GM04504 (cell line): ENCODE data around the gene PRKCE.

ENCODE experiments used
- DNase-seq: peaks from one replicate; pipeline ENCODE4 v3.0.0-alpha.2; 2012; ENCODE audit warnings: low read depth

PRKCE gene

GRCh38 chr2:46118656-46119371 is 467.3 kb downstream of the PRKCE start:
- no peak for DNase-seq

- DNase-seq, result peak; percentile 56
These were observed 468.0 kb downstream of the PRKCE start for GRCh38 chr2:46119453-46119852.

- no peak for DNase-seq
These were observed 469.5 kb downstream of the PRKCE start for GRCh38 chr2:46120792-46121555.

- no peak for DNase-seq
These were observed 471.0 kb downstream of the PRKCE start for GRCh38 chr2:46122318-46122976.

- DNase-seq, result no peak
These were observed 471.5 kb downstream of the PRKCE start for GRCh38 chr2:46123013-46123412.

GRCh38 chr2:46125798-46126197 is 474.3 kb downstream of the PRKCE start:
- DNase-seq, result no peak

GRCh38 chr2:46126571-46126970 is 475.1 kb downstream of the PRKCE start:
- DNase-seq, result no peak

GRCh38 chr2:46127176-46127575 is 475.7 kb downstream of the PRKCE start:
- no peak for DNase-seq

- DNase-seq, result no peak
These were observed 479.0 kb downstream of the PRKCE start for GRCh38 chr2:46130511-46130910.

GRCh38 chr2:46132996-46133395 is 481.5 kb downstream of the PRKCE start:
- no peak for DNase-seq

GRCh38 chr2:46134531-46135227 is 483.2 kb downstream of the PRKCE start:
- no peak for DNase-seq

- DNase-seq, result no peak
These were observed 483.9 kb downstream of the PRKCE start for GRCh38 chr2:46135228-46135855.

GRCh38 chr2:46135958-46136357 is 484.5 kb downstream of the PRKCE start:
- no peak for DNase-seq

GRCh38 chr2:46136481-46136880 is 485.0 kb downstream of the PRKCE start:
- no peak for DNase-seq

- no peak for DNase-seq
These were observed 485.5 kb downstream of the PRKCE start for GRCh38 chr2:46136953-46137352.

GRCh38 chr2:46142546-46143428 is 491.3 kb downstream of the PRKCE start:
- DNase-seq, result no peak

GRCh38 chr2:46143429-46144132 is 492.1 kb downstream of the PRKCE start:
- no peak for DNase-seq

- DNase-seq, result no peak
These were observed 492.8 kb downstream of the PRKCE start for GRCh38 chr2:46144133-46144800.

- no peak for DNase-seq
These were observed 493.5 kb downstream of the PRKCE start for GRCh38 chr2:46145017-46145416.

- DNase-seq, result no peak
These were observed 494.4 kb downstream of the PRKCE start for GRCh38 chr2:46145840-46146239.
